ENCODE data around the gene ANKRD50.

ANKRD50 gene, protein sequence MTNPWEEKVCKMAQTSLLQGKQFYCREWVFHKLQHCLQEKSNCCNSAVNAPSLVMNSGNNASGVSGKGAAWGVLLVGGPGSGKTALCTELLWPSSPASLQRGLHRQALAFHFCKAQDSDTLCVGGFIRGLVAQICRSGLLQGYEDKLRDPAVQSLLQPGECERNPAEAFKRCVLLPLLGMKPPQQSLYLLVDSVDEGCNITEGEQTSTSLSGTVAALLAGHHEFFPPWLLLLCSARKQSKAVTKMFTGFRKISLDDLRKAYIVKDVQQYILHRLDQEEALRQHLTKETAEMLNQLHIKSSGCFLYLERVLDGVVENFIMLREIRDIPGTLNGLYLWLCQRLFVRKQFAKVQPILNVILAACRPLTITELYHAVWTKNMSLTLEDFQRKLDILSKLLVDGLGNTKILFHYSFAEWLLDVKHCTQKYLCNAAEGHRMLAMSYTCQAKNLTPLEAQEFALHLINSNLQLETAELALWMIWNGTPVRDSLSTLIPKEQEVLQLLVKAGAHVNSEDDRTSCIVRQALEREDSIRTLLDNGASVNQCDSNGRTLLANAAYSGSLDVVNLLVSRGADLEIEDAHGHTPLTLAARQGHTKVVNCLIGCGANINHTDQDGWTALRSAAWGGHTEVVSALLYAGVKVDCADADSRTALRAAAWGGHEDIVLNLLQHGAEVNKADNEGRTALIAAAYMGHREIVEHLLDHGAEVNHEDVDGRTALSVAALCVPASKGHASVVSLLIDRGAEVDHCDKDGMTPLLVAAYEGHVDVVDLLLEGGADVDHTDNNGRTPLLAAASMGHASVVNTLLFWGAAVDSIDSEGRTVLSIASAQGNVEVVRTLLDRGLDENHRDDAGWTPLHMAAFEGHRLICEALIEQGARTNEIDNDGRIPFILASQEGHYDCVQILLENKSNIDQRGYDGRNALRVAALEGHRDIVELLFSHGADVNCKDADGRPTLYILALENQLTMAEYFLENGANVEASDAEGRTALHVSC (N-terminal part only)

DNA sequence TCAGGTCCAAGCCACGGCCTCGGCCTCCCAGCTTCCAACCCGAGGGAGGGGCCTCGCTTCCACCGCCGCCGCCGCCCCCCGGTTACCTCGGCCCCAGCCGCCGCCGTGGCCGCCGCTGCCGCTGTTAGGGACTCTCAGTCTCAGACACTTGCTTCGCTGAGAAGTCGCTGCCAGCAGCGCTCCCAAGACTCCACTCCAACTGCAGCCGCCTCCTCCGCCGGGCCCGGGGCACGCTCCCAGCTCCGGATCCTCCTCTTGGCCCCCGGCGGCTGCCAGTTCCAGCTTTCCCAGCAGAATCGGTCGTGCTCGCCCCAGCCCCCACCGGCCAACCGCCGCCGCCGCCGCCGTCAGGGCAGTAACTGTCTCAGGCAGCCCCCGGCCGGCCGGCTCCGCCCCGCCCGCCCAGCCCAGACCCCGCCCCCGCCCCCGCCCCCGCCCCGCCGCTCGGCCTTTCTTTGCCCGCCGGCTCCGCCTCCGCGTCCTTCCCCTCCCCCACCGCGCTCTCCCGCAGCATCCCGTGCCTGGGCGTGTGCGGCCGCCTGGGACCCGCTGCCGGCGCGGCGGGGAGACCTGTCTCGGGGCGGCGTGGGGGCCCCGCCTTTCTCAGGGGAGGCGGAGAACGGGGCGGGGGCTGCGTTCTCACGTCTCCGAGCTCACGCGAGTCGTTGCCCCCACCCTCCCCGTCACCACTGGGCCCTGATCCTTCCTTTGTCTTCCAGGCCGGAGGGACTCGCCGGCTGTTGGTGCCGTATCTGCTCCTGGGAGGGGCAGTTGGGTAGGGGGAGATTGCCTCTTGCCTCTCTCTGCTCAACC lies at the start of gene ANKRD50:
Gene ANKRD50 (minus strand): TSS at position 361 of the 813 bp plus-strand sequence. CDS start 2,221 bp downstream, outside the sequence.
- peak; percentile 48 for DNase-seq (ENCODE audit: low spot score)

DNA sequence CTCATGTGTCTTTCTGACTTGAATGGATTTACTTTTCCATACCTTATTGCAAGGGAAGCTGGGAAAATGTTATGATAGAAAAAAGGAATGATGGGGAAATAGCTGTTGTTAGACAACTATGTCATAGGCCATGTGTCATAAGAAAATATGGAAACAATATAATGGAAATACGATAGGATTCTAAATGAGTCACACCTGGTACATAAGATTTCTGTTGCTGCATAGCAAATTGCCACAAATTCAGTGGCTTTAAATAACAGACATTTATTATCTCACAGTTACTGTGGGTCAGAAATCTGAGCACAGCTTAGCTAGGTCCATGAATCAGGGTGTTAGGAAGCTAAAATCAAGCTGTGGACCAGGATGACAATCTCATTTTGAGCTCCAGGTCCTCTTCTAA lies 44.6 kb upstream of the ANKRD50 start:
- no peak for DNase-seq (ENCODE audit: low spot score)

DNA sequence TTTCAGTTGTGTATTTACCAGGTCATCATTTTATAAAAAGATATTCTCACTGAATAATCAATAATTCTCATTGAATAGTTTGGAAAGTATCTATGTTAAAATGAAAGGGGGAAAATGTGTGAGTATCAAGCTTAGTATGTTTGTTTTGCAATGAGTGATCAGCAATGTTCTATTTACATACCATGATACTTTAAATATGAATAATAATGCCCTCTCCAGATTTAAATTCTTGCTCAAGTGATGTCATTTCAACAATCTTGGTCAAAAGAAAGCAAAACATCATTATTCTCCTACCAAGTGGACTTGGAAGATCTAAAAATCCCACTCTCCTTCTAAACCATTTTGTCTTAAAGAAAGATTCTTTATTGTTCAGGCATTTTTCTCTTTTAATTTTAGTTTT lies 42.1 kb upstream of the ANKRD50 start:
- no peak for DNase-seq (ENCODE audit: low spot score)

DNA sequence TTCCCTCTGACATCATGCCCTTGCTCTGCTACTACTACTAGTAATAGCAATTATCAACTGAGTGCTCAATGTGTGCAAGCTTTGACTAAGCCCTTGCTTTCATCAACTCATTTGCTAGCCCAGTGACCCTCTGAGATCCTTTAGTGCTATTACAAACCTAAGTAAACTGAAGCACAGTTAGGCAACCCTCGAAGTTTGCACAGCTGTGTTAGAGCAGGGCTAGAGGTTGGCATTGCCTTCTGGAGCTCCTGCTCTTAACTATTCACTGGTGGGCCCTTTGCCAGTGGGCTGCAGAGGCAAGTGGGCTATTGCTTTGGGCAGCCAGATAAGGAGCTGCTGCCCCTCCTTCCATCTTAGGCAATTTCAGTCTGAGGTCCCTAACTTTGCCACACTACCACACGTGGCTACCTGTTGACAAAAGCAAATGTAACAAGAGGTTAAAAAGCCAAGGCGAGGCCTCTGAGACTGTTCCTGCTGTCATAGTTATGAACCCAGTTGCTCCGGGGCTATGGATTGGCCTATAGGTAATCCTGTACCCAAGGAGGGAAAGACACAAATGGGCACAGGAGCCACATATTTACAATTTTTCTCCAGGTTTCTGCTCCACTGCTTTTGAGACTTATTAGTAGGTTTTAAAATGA lies 41.5 kb upstream of the ANKRD50 start:
- no peak for DNase-seq (ENCODE audit: low spot score)

DNA sequence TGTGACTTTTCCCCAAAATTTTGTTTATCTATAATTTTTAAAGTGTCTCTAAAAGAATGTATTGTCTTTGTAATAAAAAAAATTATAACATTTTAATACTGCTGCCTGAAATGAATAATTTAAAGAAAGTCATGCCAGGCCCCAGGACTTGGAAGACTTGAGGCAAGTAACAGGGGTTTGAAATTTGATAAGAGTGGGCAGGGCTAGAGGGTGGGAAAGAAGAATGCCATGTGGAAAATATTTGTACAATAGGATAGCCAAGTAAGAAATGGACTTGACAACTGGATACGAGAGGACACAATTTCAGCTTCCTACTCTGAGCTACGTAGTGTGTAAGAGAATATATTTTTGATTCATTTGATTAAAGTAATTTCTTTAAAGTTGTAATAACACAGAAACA lies 36.9 kb upstream of the ANKRD50 start:
- no peak for DNase-seq (ENCODE audit: low spot score)

DNA sequence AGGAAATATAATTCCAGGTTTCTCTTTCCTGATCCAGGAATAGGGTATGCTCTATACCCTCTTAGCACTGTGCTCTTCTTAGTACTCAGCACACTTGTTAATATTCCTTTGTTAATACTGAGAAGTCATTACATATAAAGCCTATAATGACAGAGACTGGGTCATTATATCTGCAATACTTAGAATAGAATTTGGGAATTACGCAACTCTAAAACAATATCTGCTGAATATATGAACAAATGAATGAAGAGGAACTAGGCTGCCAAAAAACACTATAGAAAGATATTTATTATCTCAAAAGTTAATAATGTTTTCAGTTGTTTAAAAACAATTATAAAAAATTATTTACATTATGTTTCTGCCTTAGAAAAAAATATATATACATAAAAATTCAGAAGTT lies 36.4 kb upstream of the ANKRD50 start:
- DNase-seq (ENCODE audit: low spot score) = no peak

DNA sequence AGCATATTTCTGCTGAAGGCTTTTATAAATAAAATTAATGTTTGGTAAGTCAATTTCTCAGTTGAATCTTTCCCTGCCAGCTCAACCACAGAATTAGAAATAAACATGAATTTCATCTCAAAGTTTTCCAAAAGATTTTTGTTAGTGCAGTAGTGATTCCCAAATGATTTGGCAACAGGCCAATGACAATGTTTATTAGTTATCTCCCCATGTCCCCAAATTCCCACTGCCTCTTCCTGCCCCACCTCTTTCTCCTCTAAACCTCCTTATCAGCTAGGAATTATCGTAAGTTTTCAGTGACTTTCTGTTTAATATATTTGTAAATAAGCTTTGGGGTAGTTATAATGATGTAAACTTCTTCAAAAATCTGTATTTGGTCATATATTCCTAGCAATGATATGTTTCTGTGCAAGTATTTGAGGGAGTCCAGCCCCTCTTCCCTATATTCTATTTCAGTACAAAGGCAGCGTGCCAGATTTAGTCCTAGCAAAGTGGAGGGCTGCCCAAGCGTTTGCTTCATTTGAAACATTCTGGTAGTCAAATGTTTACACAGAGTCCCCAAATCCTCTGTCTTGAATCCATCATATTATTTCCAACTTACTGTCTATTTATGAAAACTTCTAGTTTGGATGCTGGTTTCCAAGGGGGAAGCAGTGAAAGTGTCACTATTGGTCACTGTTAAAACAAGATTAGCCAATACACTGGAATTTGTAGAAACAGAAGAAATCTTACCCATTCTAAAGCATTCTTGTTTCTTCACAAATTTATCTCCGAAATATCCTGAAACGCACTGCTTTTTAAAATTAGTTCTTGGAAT lies 33.7 kb upstream of the ANKRD50 start:
- no peak for DNase-seq (ENCODE audit: low spot score)

DNA sequence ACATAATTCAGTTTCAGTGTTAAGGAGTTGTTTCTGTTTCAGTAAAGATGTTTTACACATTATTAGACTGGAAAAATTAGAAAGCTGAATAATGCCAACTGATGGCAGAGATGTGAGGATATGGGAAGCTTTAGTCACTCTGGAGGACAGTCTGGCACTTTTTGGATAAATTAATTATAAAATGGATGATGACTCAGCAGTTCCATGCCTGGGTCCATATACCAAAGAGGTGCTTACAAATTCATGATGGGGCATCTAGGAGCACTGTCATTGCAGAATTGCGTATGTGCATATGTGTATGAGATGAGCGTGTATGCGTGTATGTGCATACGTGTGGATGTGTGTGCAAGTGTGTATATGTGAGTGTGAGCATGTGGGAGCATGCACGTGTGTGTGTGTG lies 31.2 kb upstream of the ANKRD50 start:
- no peak for DNase-seq (ENCODE audit: low spot score)

DNA sequence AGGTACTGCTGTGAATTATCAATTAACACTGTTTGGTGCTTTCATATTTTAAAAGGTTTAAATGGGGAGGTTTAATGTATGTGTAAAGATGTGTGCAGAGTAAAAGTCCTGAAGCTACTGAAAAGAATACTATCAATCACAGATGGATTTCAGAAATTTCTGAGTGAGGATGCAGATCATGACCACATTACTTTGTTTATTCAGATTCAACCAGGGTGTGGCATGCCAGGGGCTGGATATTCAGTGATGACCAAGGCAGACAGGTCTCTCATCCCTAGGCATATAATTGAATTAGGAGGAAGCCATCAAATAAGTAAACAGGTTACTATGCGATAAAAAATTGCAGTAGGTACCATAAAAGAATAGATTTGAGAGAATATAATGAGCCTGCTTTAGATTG lies 28.0 kb upstream of the ANKRD50 start:
- DNase-seq (ENCODE audit: low spot score) = no peak

DNA sequence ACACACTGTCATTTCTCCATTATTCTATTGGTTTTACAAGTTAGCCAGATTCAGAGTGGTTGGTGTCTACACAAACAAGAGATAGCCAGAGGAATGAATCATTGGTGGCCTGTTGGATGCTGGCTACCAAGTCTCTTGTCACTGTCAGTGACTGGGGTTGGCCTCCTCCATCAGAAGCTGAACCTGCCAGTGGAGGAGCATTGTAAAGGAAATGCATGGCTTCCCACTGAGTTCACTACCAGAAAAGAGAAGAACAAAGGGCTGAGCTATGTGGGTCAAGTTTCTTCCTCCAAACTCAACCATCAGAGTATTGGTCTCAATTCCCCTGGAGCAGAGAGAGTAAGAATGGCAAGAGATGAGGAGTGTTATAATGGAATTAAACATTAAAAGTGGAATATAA lies 26.5 kb upstream of the ANKRD50 start:
- DNase-seq (ENCODE audit: low spot score) = no peak

DNA sequence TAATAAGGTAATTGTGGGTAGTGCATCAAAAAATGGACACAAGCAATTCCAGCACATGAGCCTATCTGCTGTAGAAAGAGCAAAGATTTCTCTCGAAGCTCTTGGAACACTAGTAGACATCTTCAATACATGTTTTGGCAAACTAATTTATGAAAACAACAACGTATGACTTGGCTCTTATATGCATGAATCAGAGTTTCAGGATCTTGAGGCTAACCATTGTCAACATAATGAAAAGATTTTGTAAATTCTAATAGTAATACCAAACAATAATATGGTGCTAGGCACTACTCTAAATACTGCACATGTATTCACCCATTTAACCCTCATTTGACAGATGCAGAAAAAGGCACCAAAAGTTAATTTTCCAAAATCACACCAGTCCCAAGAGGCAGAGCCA lies 25.1 kb upstream of the ANKRD50 start:
- no peak for DNase-seq (ENCODE audit: low spot score)

DNA sequence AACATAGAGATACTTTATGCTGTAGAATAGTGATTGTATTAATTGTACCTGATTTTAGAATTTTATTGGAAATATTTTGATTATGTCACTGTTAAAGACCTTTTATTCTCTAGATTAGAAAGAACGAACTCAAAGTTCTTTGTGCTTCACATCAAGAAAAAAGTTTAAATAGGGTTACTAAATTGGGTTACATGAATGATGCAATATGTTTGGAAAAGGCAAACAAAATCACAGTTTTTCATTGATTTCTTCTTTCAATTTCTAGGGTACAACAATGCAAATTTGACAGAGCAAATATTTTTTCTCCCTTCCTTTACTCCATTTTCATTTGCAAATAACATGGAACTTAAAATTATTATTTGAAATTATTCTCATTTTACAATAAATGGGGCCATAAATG lies 24.0 kb upstream of the ANKRD50 start:
- DNase-seq (ENCODE audit: low spot score) = no peak

DNA sequence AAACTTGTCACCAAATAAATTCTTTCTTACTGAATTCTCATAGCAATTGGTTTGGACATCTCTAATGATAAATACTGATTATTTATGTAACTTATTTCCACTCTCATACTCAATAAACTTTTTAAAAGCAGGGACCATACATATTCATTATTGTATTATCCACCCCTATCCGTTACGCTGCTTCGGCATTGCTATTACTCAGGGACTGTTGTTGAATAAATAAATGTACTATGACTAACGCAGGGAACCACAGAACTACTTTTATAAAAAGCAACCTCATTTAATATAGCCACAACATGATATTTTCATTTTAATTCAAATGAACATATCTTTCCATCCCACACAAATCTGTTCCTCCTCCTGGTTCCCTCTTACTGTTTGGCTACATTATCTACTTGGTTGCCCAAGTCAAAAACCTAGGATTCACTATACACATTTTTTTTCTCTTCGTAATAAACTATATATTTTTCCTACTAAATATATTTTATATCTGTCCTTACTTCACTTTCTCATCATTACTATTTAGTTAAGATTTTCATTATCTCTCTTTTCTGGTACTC lies 14.9 kb upstream of the ANKRD50 start:
- DNase-seq (ENCODE audit: low spot score) = no peak

DNA sequence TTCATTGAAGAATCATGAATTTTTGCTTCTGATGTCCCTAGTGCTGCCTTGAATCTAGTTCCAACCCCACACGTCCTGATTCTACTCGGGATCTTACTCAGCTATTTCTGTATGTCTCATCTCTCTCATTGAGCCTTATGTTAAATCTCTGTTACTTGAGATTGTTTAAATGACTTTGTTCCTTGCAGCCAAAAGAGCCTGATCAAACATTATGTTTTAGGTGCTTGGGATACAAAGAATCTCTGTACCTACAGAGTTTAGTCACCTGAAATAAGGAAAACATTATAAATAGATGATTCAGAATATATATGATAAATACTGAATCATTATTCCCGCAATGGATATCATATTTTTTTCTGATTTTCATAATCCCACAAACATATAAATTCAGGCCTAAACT lies 13.7 kb upstream of the ANKRD50 start:
- no peak for DNase-seq (ENCODE audit: low spot score)

DNA sequence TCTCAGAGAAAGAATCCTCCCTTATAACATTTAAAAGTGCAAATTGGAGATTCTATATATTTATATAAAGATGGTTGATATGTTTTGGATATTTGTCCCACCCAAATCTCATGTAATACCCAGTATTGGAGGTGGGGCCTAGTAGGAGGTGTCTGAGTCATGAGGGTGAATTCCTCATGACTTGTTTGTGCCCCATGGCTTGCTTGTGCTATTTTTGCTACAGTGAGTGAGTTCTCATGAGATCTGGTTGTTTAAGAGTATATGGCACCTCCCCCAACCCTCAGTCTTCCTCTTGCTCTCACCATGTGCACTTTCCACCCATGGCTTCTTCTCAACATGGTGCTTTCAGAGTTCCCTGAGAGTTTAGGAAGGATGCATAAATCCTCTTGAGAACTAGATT lies 9.5 kb upstream of the ANKRD50 start:
- no peak for DNase-seq (ENCODE audit: low spot score)

DNA sequence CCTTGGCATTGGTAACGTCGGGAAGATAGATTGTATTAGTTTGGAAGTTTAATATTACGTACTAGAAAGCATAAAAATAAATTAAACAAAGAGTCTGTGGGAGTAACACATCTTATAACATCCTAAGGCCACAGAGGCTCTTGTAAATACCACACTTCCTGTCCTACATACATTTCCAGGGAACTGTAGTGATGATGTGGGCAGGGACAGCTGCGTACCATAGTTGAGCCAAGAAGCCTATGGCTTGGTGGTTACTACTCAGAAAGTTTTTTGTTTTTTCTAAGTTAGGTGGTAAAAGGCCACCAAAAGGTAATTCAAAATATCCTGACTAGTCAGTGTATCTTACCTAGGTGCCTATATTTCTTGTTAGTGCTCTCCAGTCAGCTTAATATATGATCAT lies 4.6 kb upstream of the ANKRD50 start:
- no peak for DNase-seq (ENCODE audit: low spot score)

DNA sequence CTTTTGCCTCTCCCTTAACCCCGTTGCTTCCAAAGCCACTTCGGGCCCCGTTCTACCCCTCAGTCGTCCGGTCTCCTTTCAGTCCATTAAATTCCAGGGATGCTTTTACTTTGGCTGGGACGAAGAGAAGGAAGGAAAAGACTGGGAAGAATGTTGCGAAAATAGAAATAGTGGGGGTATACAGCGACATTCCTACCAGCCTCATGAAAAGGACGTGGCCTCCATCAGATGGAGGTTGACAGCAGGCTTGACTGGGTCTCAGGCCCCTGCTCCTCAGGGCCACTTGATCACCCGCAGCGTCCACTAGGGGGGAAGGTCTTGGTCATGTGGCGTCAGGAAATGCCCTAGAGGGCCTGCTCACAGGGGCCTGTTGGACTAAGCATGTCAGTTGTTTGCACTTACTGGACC lies 657 bp upstream of the ANKRD50 start:
- no peak for DNase-seq (ENCODE audit: low spot score)

DNA sequence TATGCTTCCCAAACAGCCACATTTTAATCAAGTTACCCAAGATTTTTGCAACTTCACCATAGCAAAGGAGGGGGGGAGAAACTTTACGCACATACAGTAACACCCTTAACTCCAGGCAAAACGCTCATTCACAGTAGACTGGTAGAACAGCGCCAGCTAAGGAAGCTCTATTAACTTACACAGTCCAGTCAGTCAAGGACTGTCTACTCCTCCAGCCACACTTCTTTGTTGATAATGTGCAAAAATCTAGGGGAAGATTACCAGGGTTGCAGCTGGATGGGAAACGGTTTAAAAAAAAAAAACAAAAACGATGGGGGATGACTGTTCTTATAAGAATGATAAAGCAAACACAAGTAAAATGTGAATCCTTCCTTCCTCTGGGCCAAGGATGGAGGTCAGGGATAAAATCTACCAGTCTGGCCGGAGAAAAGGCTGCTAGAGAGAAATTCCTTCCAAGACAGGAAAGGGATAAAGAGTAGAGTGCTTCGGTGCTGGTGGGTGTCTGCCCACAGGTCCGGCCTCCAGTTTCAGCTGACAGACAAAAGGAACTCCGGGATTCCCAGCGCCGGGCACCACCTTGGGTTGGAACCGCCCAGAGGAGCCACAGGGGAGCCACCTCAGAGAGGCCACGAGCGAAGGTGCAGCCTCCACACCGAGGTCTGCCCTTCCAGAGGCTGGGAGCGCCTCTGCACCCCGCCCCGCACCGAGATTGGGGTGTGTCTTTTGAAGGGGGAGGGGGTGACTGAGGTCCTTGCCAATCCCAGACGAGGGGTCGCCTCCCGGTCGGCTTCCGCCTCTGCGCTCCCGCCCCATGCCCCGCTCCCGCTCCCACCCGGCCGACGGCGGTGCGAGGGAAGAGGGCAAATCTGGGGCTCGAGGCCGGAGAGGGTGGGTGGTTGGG lies 811 bp downstream of the ANKRD50 start:
- no peak for DNase-seq (ENCODE audit: low spot score)

DNA sequence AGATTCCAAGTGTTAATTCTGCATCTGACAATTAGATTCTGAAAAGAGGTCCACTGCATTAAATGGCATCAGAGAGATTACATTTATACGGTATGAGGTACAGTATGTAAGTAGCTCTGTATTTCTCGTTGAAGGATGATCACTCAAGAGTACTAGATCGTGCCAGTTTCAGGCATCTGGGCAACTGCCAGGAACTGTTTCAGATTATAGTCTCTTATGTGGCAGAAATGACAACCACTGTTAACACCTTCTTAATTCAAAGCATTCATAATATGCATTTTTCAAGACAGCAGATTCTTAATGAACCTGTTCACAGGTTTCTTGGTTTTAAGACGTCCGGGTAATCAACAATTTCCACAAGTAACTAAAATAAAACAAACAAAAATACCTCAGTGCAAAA lies 1.6 kb downstream of the ANKRD50 start:
- no peak for DNase-seq (ENCODE audit: low spot score)

Measured in CD4-positive, alpha-beta T cell treated with Interleukin-15 for 4 hours (primary cell).